Measurements from ENCODE around the gene GAL3ST1. TPM values are rescaled to one million over a fixed set of nuclear protein-coding genes. Genes with fewer than 3 reads are reported as not detected.

The GAL3ST1 gene
- polyA plus RNA-seq, 3 donors, result not detected

DNA sequence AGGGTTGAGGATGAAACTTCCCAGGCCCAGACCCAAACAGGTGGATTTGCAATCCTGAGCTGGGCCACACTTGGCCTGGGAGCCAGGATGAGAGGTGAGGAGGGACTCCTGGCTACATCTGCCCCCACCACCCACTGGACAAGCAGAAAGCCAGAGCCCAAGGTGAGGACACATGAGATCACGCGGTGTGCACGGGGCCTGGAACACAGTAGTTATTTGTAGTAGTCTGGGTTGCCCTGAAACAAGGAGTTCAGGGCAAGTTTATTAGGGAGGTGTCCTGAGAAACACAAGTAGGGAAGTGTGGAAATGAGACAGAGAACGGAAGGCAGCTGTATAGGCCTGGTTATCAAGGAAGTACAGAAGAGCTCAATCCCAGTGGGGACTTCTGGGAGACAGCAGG is 27.3 kb downstream of the GAL3ST1 start:
- Mint-ChIP-seq H3K27me3 (ENCODE audit: low read depth in 3 of 3) (peaks cover 22 to 24% (median 24%) of the 10 kb centered on the region in 3 donors), H3K27ac (no peak overlapping the region)

DNA sequence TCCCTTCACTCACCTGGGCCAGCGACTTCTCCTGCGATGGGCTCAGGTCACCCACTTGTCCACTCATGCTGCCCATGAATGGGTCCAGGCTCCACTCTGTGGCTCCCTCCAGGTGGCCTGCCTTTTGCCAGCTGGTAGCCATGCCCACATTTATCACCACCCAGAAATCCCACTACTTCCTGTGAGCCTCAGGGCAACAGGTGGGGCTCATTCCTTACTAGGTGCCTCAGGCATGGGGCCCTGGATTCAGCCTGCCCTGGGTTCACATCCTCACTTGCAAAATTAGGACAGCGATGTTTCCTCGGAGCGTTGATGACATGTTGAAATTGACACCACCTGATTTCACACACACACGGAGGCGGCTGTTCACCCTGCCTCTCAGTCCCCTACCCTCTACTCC is 27.8 kb downstream of the GAL3ST1 start, which contains the start of gene SEC14L6:
TSS of gene SEC14L6 (minus strand) at position 126 of the 400 bp plus-strand sequence. CDS start at position 67, 59 bp downstream.
- H3K4me1 Mint-ChIP-seq, result peaks cover 4% of the 10 kb centered on the region
- peaks cover 0 to 3% (median 0%) of the 10 kb centered on the region in 7 donors for H3K9me3 Mint-ChIP-seq
- no peak within 1 kb of the TSS for H3K27ac ChIP-seq (ENCODE audit: low read depth in 1 of 2, low read length in 2 of 2)
- H3K4me1 ChIP-seq (ENCODE audit: control insufficient read depth in 1 of 2, insufficient read depth in 2 of 2, low read length in 2 of 2), result no peaks in the 10 kb centered on the region
- H3K9ac ChIP-seq (ENCODE audit: insufficient read depth, low read length, poor library complexity, severe bottlenecking), result no peak within 1 kb of the TSS
- H3K9me3 ChIP-seq (replicated peaks in 1 of 2; ENCODE audit: control insufficient read depth in 1 of 2, insufficient read depth in 1 of 2, low read length in 2 of 2), result no peaks in the 10 kb centered on the region
- TF ChIP-seq, protein P1, sequence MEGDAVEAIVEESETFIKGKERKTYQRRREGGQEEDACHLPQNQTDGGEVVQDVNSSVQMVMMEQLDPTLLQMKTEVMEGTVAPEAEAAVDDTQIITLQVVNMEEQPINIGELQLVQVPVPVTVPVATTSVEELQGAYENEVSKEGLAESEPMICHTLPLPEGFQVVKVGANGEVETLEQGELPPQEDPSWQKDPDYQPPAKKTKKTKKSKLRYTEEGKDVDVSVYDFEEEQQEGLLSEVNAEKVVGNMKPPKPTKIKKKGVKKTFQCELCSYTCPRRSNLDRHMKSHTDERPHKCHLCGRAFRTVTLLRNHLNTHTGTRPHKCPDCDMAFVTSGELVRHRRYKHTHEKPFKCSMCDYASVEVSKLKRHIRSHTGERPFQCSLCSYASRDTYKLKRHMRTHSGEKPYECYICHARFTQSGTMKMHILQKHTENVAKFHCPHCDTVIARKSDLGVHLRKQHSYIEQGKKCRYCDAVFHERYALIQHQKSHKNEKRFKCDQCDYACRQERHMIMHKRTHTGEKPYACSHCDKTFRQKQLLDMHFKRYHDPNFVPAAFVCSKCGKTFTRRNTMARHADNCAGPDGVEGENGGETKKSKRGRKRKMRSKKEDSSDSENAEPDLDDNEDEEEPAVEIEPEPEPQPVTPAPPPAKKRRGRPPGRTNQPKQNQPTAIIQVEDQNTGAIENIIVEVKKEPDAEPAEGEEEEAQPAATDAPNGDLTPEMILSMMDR (IDR thresholded peaks at IDR 0.05), result no peak
- no peak within 1 kb of the TSS for H3K4me3 Mint-ChIP-seq
- H3K79me2 ChIP-seq (ENCODE audit: insufficient read depth, low read length), result no peaks in the 10 kb centered on the region
- intact Hi-C loops (cut with micrococcal nuclease), result no loop called here
- H3K4me2 ChIP-seq (replicated peaks; ENCODE audit: extremely low read depth, low read length, poor library complexity, severe bottlenecking), result no peak within 1 kb of the TSS
- no peaks in the 10 kb centered on the region for H3K36me3 ChIP-seq (replicated peaks in 1 of 2; ENCODE audit: control insufficient read depth in 1 of 2, insufficient read depth in 2 of 2, low read length in 2 of 2)
- WGBS (ENCODE audit: insufficient coverage), result 96% methylated on average over 7 of the region's 7 CpGs
- no peak within 1 kb of the TSS for H3K4me3 ChIP-seq (replicated peaks in 1 of 3; ENCODE audit: low read depth in 2 of 3, low read length in 3 of 3)
- H4K20me1 ChIP-seq (ENCODE audit: insufficient read depth, low read length), result no peaks in the 10 kb centered on the region
- peaks cover 27 to 30% (median 29%) of the 10 kb centered on the region in 3 donors for H3K27me3 Mint-ChIP-seq (ENCODE audit: low read depth in 3 of 3)
- peaks cover 7 to 22% of the 10 kb centered on the region in 2 donors for H3K27me3 ChIP-seq (ENCODE audit: control insufficient read depth in 2 of 2, insufficient read depth in 2 of 2, low read length in 2 of 2)
- H3K27ac Mint-ChIP-seq, result peak within 1 kb of the TSS in 1 of 7 donors; percentile 37
- no peak for DNase-seq
- no peak within 1 kb of the TSS for H2AFZ ChIP-seq (ENCODE audit: insufficient read depth, low read depth, low read length, poor library complexity, severe bottlenecking)
- peaks cover 0 to 3% of the 10 kb centered on the region in 2 donors for H3K36me3 Mint-ChIP-seq

More for the DNA sequence above, 27.3 kb downstream of the GAL3ST1 start:
- no peaks in the 10 kb centered on the region for H3K9me3 ChIP-seq (replicated peaks in 1 of 2; ENCODE audit: control insufficient read depth in 1 of 2, insufficient read depth in 1 of 2, low read length in 2 of 2)
- TF ChIP-seq, protein P1 (IDR thresholded peaks at IDR 0.05), result no peak
- no peak overlapping the region for H3K4me2 ChIP-seq (replicated peaks; ENCODE audit: extremely low read depth, low read length, poor library complexity, severe bottlenecking)
- H3K27ac ChIP-seq (ENCODE audit: low read depth in 1 of 2, low read length in 2 of 2), result no peak overlapping the region
- no peak overlapping the region for H3K9ac ChIP-seq (ENCODE audit: insufficient read depth, low read length, poor library complexity, severe bottlenecking)
- no peaks in the 10 kb centered on the region for H3K79me2 ChIP-seq (ENCODE audit: insufficient read depth, low read length)
- H3K27me3 ChIP-seq (ENCODE audit: control insufficient read depth in 2 of 2, insufficient read depth in 2 of 2, low read length in 2 of 2), result peaks cover 1 to 16% of the 10 kb centered on the region in 2 donors
- peaks cover 0 to 3% (median 0%) of the 10 kb centered on the region in 7 donors for H3K9me3 Mint-ChIP-seq
- no peaks in the 10 kb centered on the region for H3K4me1 ChIP-seq (ENCODE audit: control insufficient read depth in 1 of 2, insufficient read depth in 2 of 2, low read length in 2 of 2)
- H3K36me3 Mint-ChIP-seq, result peaks cover 0 to 3% of the 10 kb centered on the region in 2 donors
- no peak overlapping the region for H3K4me3 ChIP-seq (replicated peaks in 1 of 3; ENCODE audit: low read depth in 2 of 3, low read length in 3 of 3)
- no peaks in the 10 kb centered on the region for H3K36me3 ChIP-seq (replicated peaks in 1 of 2; ENCODE audit: control insufficient read depth in 1 of 2, insufficient read depth in 2 of 2, low read length in 2 of 2)
- H2AFZ ChIP-seq (ENCODE audit: insufficient read depth, low read depth, low read length, poor library complexity, severe bottlenecking), result no peak overlapping the region
- intact Hi-C loops (cut with micrococcal nuclease), result no loop called here
- 92% methylated on average over 4 of the region's 4 CpGs for WGBS (ENCODE audit: insufficient coverage)
- no peak overlapping the region for H3K4me3 Mint-ChIP-seq
- DNase-seq, result no peak
- peaks cover 4% of the 10 kb centered on the region for H3K4me1 Mint-ChIP-seq
- H4K20me1 ChIP-seq (ENCODE audit: insufficient read depth, low read length), result no peaks in the 10 kb centered on the region

All from CD14-positive monocyte (primary cell).